Activated T-helper 9 cell treated with anti-CD3 and anti-CD28 coated beads, Interleukin-2, amount 50 U/mL, for 16 hours (primary cell): ENCODE data around the gene LAMB2.

Experiments
- DNase-seq: peaks from one replicate; pipeline ENCODE4 v3.0.0-alpha.2; 2020; ENCODE audit warnings: low read depth

Gene LAMB2

GRCh38 chr3:49132437-49133225 lies at the start of gene LAMB2:
Gene LAMB2, minus strand, starts transcription at chr3:49133050. Its CDS starts 183 bp downstream, at chr3:49132867.
- no peak for DNase-seq

GRCh38 chr3:49181351-49181750 lies 48.5 kb upstream of the LAMB2 start:
- DNase-seq = no peak

- no peak for DNase-seq
Measured at GRCh38 chr3:49180116-49180515, 47.3 kb upstream of the LAMB2 start.

GRCh38 chr3:49177073-49177472 lies 44.2 kb upstream of the LAMB2 start:
- no peak for DNase-seq

GRCh38 chr3:49175530-49175929 lies 42.7 kb upstream of the LAMB2 start:
- DNase-seq = no peak

- no peak for DNase-seq
Measured at GRCh38 chr3:49174397-49174985, 41.6 kb upstream of the LAMB2 start.

GRCh38 chr3:49173792-49174170 lies 40.9 kb upstream of the LAMB2 start:
- DNase-seq = no peak

GRCh38 chr3:49173116-49173791 lies 40.4 kb upstream of the LAMB2 start:
- no peak for DNase-seq

GRCh38 chr3:49172551-49173041 lies 39.7 kb upstream of the LAMB2 start:
- no peak for DNase-seq

- DNase-seq = no peak
Measured at GRCh38 chr3:49171775-49172500, 39.1 kb upstream of the LAMB2 start.

GRCh38 chr3:49171119-49171774 lies 38.4 kb upstream of the LAMB2 start, which contains the start of gene KLHDC8B:
Gene KLHDC8B, plus strand, starts transcription at chr3:49171598. Its CDS starts 1,172 bp downstream, at chr3:49172770.
- peak; percentile 74 for DNase-seq

GRCh38 chr3:49170744-49171118 lies 37.9 kb upstream of the LAMB2 start:
- DNase-seq = no peak

GRCh38 chr3:49166752-49167556 lies 34.1 kb upstream of the LAMB2 start:
- DNase-seq = no peak

GRCh38 chr3:49165771-49166751 lies 33.2 kb upstream of the LAMB2 start, which contains the start of gene CCDC71:
Gene CCDC71, minus strand, starts transcription at chr3:49166331. Its CDS starts 2,123 bp downstream, at chr3:49164208.
- peak; percentile 70 for DNase-seq

- DNase-seq = no peak
Measured at GRCh38 chr3:49164983-49165720, 32.3 kb upstream of the LAMB2 start.

GRCh38 chr3:49163609-49164008 lies 30.8 kb upstream of the LAMB2 start:
- DNase-seq = no peak

GRCh38 chr3:49162751-49163419 lies 30.0 kb upstream of the LAMB2 start:
- no peak for DNase-seq
